Upper lobe of left lung (tissue), 4 donors: ENCODE measurements around the gene RAB29.

Experiments
- POLR2AphosphoS5 ChIP-seq, 2 donors: sonication (generic); formaldehyde crosslinking; IDR thresholded peaks; one replicate each; pipeline ENCODE4 v1.5.1; 2017; ENCODE audit warnings: antibody characterized with exemption in 2 of 2
- TF ChIP-seq, protein P1 (sequence below), 6 experiments: fragments of 450-650 bp in 4 of 6; fragments of 200-600 bp in 2 of 6; sonication (generic) in 2 of 6; IDR thresholded peaks; one replicate each; pipeline ENCODE4 v1.5.1; 2016 to 2019; ENCODE audit warnings: antibody characterized with exemption in 6 of 6

DNA sequence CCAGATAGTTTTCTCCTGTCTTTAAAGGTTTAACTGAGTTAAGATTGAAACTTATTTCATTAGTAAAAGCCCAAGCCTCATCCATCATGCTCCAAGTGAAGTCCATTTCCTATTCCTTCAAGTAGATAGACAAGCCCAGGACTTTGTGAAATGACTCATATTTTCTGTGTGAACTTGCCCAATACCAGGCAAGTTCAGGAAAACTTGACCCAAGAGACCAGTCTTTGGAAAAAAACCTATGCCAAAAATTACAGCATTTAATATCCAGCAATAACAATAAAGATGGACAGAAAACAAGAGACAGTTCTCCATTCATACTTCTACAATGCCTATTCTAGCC is 405 bp upstream of the RAB29 start:
- no peak for TF ChIP-seq POLR2AphosphoS5 (IDR thresholded peaks at IDR 0.05)
- TF ChIP-seq, protein P1, sequence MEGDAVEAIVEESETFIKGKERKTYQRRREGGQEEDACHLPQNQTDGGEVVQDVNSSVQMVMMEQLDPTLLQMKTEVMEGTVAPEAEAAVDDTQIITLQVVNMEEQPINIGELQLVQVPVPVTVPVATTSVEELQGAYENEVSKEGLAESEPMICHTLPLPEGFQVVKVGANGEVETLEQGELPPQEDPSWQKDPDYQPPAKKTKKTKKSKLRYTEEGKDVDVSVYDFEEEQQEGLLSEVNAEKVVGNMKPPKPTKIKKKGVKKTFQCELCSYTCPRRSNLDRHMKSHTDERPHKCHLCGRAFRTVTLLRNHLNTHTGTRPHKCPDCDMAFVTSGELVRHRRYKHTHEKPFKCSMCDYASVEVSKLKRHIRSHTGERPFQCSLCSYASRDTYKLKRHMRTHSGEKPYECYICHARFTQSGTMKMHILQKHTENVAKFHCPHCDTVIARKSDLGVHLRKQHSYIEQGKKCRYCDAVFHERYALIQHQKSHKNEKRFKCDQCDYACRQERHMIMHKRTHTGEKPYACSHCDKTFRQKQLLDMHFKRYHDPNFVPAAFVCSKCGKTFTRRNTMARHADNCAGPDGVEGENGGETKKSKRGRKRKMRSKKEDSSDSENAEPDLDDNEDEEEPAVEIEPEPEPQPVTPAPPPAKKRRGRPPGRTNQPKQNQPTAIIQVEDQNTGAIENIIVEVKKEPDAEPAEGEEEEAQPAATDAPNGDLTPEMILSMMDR (IDR thresholded peaks at IDR 0.05), result no peak
